ENCODE results near the gene LPP. TPM values are rescaled to one million over a fixed set of nuclear protein-coding genes. Genes with fewer than 3 reads are reported as not detected.
A peak's percentile ranks its signal among the peaks of the same experiment; 100 is the strongest.

The LPP gene
- total RNA-seq, 6 donors from 2014 or later: 86.0 to 196 (median 160) TPM

DNA sequence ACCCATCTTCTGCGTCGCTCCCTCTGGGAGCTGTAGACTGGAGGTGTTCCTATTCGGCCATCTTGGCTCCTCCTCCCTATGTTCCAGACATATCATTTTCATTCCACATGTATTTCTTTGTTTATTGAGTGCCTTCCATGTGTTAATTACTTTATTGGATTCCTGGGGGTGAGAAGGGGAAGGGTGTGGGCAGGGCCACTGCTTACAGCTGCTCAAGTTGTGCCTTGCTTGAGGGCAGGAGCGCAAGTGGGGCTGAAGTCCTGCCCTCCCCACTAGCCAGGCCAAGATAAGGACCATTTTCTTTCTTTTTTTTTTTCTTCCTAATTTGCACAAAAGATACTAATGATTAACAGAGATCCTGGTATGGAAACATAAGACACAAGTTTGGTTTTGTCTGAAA, 224.8 kb downstream of the LPP start:
- no peaks in the 10 kb centered on the region for H3K9me3 ChIP-seq
- no peaks in the 10 kb centered on the region for H3K4me1 ChIP-seq
- no peaks in the 10 kb centered on the region for H3K36me3 ChIP-seq
- DNase-seq (no peak), ATAC-seq (ENCODE audit: low FRiP score in 2 of 2) (no peak)
- 96 to 97% methylated on average over 4 of the region's 4 CpGs for WGBS, 2 donors
- no peak overlapping the region for H3K27ac ChIP-seq
- no peaks in the 10 kb centered on the region for H3K27me3 ChIP-seq
- TF ChIP-seq POLR2AphosphoS5 (IDR thresholded peaks at IDR 0.05) (no peak), EP300 (IDR thresholded peaks at IDR 0.05) (no peak), POLR2A (IDR thresholded peaks at IDR 0.05) (no peak)
- TF ChIP-seq, protein P1, sequence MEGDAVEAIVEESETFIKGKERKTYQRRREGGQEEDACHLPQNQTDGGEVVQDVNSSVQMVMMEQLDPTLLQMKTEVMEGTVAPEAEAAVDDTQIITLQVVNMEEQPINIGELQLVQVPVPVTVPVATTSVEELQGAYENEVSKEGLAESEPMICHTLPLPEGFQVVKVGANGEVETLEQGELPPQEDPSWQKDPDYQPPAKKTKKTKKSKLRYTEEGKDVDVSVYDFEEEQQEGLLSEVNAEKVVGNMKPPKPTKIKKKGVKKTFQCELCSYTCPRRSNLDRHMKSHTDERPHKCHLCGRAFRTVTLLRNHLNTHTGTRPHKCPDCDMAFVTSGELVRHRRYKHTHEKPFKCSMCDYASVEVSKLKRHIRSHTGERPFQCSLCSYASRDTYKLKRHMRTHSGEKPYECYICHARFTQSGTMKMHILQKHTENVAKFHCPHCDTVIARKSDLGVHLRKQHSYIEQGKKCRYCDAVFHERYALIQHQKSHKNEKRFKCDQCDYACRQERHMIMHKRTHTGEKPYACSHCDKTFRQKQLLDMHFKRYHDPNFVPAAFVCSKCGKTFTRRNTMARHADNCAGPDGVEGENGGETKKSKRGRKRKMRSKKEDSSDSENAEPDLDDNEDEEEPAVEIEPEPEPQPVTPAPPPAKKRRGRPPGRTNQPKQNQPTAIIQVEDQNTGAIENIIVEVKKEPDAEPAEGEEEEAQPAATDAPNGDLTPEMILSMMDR (IDR thresholded peaks at IDR 0.05): no peak
- no peak overlapping the region for H3K4me3 ChIP-seq

DNA sequence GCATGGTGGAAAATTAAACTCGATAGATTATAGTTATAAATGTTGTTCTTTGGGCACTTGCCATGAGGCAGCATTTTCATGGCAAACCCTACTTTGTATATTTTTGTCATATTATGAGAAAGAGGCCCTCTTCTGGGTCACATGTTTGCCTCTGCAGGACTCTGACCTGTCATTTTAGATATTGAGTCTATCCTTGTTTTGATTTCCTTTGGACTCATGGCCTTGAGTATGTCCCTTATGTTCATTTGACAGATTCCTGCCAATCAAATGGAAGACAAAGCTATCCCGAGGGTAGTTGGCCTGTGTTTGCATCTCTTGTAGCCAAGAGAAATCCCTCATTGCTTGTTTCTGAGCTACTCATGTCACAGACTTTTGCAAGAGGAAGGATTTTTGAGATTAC, 226.3 kb downstream of the LPP start:
- TF ChIP-seq EP300 (IDR thresholded peaks at IDR 0.05) (no peak), POLR2A (IDR thresholded peaks at IDR 0.05) (no peak), POLR2AphosphoS5 (IDR thresholded peaks at IDR 0.05) (no peak)
- TF ChIP-seq, protein P1 (IDR thresholded peaks at IDR 0.05): no peak
- Histone ChIP-seq H3K36me3 (no peaks in the 10 kb centered on the region), H3K27ac (no peak overlapping the region), H3K27me3 (no peaks in the 10 kb centered on the region), H3K9me3 (no peaks in the 10 kb centered on the region), H3K4me3 (no peak overlapping the region), H3K4me1 (peaks cover 0 to 5% (median 3%) of the 10 kb centered on the region in 4 donors)
- WGBS, 2 donors: 81 to 84% methylated on average over 2 of the region's 2 CpGs
- ATAC-seq (ENCODE audit: low FRiP score in 2 of 2) (no peak), DNase-seq (no peak)

DNA sequence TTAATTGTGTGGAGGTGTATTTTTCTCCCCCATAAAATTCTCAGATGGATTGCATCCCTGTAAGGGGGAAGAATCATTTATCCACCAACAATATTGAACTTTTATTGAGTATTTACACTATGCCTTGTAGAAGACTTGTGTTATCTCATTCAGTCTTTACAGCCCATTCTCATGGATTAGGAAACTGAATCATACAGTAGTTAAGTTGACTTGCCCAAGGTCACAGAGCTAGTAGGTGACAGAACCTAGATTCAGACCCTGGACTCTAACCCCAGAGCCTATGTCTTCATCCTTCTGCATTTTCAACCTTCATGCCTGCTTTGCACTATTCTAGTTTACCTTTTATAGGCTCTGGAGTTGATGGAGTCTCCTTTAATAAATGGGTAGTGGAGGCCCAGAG, 226.8 kb downstream of the LPP start:
- no peak overlapping the region for H3K4me3 ChIP-seq
- no peaks in the 10 kb centered on the region for H3K27me3 ChIP-seq
- H3K27ac ChIP-seq: no peak overlapping the region
- no peaks in the 10 kb centered on the region for H3K36me3 ChIP-seq
- no peak for DNase-seq
- ATAC-seq (ENCODE audit: low FRiP score in 2 of 2): no peak
- H3K9me3 ChIP-seq: no peaks in the 10 kb centered on the region
- peaks cover 2 to 9% (median 5%) of the 10 kb centered on the region in 4 donors for H3K4me1 ChIP-seq
- TF ChIP-seq, protein P1 (IDR thresholded peaks at IDR 0.05): no peak
- TF ChIP-seq POLR2AphosphoS5 (IDR thresholded peaks at IDR 0.05): no peak
- no peak for TF ChIP-seq POLR2A (IDR thresholded peaks at IDR 0.05)
- no peak for TF ChIP-seq EP300 (IDR thresholded peaks at IDR 0.05)

DNA sequence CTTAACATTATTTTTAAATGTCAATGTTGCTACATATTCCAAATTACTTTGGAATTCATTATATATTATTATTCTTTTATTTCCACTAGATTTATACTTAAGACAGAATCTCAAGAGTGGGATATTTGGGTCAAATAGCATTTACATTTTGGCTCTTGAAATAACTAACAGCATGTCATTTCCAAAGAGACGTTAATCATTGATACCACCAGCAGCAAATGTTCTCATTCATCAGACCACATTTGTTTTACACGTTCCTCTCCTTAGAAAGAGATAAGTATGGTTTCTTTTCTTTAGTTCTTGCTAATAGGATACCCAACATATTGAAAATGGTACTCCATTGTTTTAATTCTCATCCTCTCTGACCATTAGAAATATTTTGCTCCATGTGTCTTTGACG, 229.8 kb downstream of the LPP start:
- whole genome bisulfite sequencing, 2 donors: 63 to 73% methylated on average over 3 of the region's 3 CpGs
- Histone ChIP-seq H3K9me3 (no peaks in the 10 kb centered on the region), H3K27me3 (no peaks in the 10 kb centered on the region), H3K27ac (no peak overlapping the region), H3K36me3 (no peaks in the 10 kb centered on the region), H3K4me3 (no peak overlapping the region), H3K4me1 (peaks cover 7 to 16% (median 8%) of the 10 kb centered on the region in 4 donors)
- no peak for TF ChIP-seq POLR2AphosphoS5 (IDR thresholded peaks at IDR 0.05)
- no peak for TF ChIP-seq POLR2A (IDR thresholded peaks at IDR 0.05)
- TF ChIP-seq, protein P1 (IDR thresholded peaks at IDR 0.05): no peak
- TF ChIP-seq EP300 (IDR thresholded peaks at IDR 0.05): peak in 1 of 4 donors; percentile 44
- DNase-seq (no peak), ATAC-seq (ENCODE audit: low FRiP score in 2 of 2) (no peak)

DNA sequence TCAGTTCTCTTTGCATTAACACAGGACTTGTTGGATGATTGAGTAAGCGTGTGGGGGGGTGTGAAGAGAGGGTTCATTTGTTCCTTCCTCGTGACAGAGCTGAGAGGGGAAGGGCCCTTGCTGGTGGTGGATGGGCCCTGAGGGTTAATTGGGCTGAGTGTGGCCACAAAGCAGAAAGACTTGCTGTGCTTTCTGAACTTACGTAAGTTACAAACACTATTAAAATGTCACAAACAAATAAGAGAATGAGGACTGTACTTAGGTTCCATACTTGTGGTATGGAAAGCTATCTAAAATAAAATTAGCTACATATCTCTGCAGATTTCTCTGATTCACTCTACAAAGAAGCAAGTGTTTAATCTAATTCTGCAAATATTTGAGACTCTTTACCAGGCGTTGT, 231.3 kb downstream of the LPP start:
- 61 to 64% methylated on average over 4 of the region's 4 CpGs for WGBS, 2 donors
- H3K9me3 ChIP-seq: no peaks in the 10 kb centered on the region
- ATAC-seq (ENCODE audit: low FRiP score in 2 of 2): peak in 1 of 2 donors; percentile 71
- TF ChIP-seq POLR2AphosphoS5 (IDR thresholded peaks at IDR 0.05) (no peak), EP300 (IDR thresholded peaks at IDR 0.05) (no peak)
- TF ChIP-seq, protein P1 (IDR thresholded peaks at IDR 0.05): no peak
- H3K36me3 ChIP-seq: no peaks in the 10 kb centered on the region
- peak in 1 of 2 donors; percentile 57 for DNase-seq
- H3K27ac ChIP-seq: peak overlapping the region in 2 of 4 donors; percentile 4 to 52
- peaks cover 8 to 23% (median 15%) of the 10 kb centered on the region in 4 donors for H3K4me1 ChIP-seq
- H3K27me3 ChIP-seq: no peaks in the 10 kb centered on the region
- H3K4me3 ChIP-seq: no peak overlapping the region
